Measurements from ENCODE around the gene ZNRF3.

- TF ChIP-seq CTCF (IDR thresholded peaks at IDR 0.05; ENCODE audit: poor library complexity, severe bottlenecking) (no peak), POLR2AphosphoS5 (IDR thresholded peaks at IDR 0.05) (no peak), EZH2 (IDR thresholded peaks at IDR 0.05; ENCODE audit: borderline replicate concordance, insufficient read depth, low read length, poor library complexity, severe bottlenecking) (no peak), MXI1 (conservative IDR thresholded peaks at IDR 0.05; ENCODE audit: poor library complexity, severe bottlenecking) (no peak), EP300 (conservative IDR thresholded peaks at IDR 0.05; ENCODE audit: poor library complexity, severe bottlenecking) (no peak), TAF1 (IDR thresholded peaks at IDR 0.05; ENCODE audit: low read depth) (no peak), SMC3 (conservative IDR thresholded peaks at IDR 0.05; ENCODE audit: poor library complexity) (no peak)
- TF ChIP-seq, protein P1, sequence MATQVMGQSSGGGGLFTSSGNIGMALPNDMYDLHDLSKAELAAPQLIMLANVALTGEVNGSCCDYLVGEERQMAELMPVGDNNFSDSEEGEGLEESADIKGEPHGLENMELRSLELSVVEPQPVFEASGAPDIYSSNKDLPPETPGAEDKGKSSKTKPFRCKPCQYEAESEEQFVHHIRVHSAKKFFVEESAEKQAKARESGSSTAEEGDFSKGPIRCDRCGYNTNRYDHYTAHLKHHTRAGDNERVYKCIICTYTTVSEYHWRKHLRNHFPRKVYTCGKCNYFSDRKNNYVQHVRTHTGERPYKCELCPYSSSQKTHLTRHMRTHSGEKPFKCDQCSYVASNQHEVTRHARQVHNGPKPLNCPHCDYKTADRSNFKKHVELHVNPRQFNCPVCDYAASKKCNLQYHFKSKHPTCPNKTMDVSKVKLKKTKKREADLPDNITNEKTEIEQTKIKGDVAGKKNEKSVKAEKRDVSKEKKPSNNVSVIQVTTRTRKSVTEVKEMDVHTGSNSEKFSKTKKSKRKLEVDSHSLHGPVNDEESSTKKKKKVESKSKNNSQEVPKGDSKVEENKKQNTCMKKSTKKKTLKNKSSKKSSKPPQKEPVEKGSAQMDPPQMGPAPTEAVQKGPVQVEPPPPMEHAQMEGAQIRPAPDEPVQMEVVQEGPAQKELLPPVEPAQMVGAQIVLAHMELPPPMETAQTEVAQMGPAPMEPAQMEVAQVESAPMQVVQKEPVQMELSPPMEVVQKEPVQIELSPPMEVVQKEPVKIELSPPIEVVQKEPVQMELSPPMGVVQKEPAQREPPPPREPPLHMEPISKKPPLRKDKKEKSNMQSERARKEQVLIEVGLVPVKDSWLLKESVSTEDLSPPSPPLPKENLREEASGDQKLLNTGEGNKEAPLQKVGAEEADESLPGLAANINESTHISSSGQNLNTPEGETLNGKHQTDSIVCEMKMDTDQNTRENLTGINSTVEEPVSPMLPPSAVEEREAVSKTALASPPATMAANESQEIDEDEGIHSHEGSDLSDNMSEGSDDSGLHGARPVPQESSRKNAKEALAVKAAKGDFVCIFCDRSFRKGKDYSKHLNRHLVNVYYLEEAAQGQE (IDR thresholded peaks at IDR 0.05; ENCODE audit: borderline replicate concordance), result no peak
Observed at GRCh38 chr22:29073618-29074275, 190.4 kb downstream of the ZNRF3 start.
